A549 (cell line): ENCODE measurements around the gene KCNB1.

Experiments
- CHD4 ChIP-seq: fragments of 200-600 bp; sonication (generic); IDR thresholded peaks from 2 replicates; pipeline ENCODE4 v1.6.1; 2016; ENCODE audit warnings: antibody characterized with exemption, mild to moderate bottlenecking, borderline replicate concordance
- EHMT2 ChIP-seq: fragments of 200-600 bp; sonication (generic); IDR thresholded peaks from 2 replicates; pipeline ENCODE4 v1.6.1; 2016; ENCODE audit warnings: antibody characterized with exemption, low read depth, mild to moderate bottlenecking, moderate library complexity
- TF ChIP-seq, protein P1 (sequence below): fragments of >200 bp; sonication (Bioruptor Twin); formaldehyde crosslinking; IDR thresholded peaks from 3 replicates; pipeline ENCODE4 v1.5.1; 2016

- TF ChIP-seq EHMT2, result no peak
- TF ChIP-seq CHD4, result no peak
- TF ChIP-seq, protein P1, sequence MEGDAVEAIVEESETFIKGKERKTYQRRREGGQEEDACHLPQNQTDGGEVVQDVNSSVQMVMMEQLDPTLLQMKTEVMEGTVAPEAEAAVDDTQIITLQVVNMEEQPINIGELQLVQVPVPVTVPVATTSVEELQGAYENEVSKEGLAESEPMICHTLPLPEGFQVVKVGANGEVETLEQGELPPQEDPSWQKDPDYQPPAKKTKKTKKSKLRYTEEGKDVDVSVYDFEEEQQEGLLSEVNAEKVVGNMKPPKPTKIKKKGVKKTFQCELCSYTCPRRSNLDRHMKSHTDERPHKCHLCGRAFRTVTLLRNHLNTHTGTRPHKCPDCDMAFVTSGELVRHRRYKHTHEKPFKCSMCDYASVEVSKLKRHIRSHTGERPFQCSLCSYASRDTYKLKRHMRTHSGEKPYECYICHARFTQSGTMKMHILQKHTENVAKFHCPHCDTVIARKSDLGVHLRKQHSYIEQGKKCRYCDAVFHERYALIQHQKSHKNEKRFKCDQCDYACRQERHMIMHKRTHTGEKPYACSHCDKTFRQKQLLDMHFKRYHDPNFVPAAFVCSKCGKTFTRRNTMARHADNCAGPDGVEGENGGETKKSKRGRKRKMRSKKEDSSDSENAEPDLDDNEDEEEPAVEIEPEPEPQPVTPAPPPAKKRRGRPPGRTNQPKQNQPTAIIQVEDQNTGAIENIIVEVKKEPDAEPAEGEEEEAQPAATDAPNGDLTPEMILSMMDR, result no peak
Measured at GRCh38 chr20:49326026-49326425, 156.4 kb downstream of the KCNB1 start.
